GM19395 (cell line): ENCODE results near the gene AIF1L.

Experiments
- ATAC-seq: cut with Tn5 transposase; IDR thresholded peaks from one replicate; pipeline ENCODE4 v1.9.1; 2021; ENCODE audit warnings: mild to moderate bottlenecking, moderate library complexity; ENCODE audit not compliant: unreplicated experiment

The AIF1L gene

DNA sequence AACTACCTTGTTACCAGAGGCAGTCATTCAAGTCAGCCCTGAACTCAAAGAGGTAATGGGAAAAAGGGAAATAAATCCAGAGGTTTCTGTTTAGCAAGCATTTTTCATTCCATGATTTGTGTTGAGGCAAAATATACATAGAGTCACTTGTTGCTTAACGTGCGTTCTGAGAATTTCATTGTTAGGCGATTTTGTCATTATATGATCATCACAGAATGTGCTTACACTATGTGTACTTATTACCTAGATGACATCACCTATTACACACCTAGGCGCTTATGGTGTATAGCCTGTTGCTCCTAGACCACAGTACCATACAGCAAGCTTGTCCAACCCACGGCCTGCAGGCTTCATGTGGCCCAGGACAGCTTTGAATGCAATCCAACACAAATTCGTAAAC lies 65.3 kb downstream of the AIF1L start:
- no peak for ATAC-seq

DNA sequence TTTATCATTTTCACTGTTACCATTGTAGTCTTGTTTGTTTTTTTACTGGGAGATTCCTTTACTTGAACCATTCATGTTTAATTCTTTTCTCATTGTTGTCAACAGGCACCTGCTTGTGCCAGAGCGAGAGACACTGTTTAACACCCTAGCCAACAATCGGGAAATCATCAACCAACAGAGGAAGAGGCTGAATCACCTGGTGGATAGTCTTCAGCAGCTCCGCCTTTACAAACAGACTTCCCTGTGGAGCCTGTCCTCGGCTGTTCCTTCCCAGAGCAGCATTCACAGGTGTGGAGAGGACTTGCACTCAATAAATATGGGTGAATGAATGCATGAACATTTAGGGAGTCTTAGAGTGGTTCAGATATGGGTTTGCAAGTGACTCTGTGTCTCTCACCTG lies 66.6 kb downstream of the AIF1L start:
- ATAC-seq, result no peak

DNA sequence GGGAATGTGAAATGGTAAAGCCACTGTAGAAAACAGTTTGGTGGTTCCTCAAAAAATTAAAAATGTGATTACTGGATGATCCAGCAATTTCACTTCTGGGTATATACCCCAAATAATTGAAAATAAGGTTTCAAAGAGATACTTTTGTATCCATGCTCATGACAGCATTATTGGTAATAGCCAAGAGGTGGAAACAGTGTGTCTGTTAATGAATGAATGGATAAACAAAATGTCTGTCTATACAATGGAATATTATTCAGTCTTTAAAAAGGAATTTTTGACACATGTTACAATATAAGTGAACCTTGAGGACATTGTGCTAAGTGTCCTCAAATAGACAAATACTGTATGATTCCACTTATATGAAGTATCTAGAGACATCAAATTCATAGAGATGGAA lies 69.2 kb downstream of the AIF1L start:
- no peak for ATAC-seq

DNA sequence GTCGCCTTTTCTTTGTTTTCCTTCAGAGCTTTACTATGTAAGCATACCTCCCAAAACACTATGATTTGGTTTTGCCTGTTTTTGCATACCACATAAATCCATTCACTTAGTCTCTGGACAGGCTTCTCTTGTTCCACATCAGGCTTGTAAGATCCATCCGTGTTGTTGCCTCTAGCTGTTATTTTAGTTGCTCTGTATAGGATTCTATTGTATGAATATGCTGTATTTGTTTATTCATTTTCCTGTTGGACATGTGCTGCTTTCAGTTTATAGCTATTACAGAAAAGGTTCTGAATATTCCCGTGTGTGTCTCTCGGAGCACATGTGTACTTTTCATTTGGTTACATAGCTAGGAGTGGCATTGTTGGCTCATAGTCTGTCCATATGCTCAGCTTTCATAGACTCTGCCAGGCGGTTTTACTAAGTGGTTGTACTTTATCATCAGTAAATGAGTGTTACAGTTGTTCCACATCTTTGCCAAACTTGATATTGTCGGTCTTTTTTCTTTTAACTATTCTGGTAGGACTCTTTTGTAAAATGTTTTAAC lies 70.9 kb downstream of the AIF1L start:
- ATAC-seq, result no peak

DNA sequence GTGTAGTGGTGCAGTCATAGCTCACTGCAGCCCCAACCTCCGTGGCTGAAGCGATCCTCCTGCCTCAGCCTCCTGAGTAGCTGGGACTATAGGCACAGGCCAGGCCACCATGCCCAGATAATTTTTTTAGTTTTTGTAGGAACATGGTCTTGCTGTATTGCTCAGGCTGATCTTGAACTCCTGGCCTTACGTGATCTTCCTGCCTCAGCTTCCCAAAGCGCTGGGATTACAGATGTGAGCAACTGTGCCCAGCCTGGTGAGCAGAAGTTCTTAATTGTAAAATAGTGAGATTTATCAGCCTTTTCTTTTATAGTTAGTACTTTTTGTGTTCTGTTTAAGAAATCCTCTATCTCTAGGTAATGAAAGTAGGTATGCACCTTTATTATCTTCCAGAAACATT lies 71.6 kb downstream of the AIF1L start:
- no peak for ATAC-seq

DNA sequence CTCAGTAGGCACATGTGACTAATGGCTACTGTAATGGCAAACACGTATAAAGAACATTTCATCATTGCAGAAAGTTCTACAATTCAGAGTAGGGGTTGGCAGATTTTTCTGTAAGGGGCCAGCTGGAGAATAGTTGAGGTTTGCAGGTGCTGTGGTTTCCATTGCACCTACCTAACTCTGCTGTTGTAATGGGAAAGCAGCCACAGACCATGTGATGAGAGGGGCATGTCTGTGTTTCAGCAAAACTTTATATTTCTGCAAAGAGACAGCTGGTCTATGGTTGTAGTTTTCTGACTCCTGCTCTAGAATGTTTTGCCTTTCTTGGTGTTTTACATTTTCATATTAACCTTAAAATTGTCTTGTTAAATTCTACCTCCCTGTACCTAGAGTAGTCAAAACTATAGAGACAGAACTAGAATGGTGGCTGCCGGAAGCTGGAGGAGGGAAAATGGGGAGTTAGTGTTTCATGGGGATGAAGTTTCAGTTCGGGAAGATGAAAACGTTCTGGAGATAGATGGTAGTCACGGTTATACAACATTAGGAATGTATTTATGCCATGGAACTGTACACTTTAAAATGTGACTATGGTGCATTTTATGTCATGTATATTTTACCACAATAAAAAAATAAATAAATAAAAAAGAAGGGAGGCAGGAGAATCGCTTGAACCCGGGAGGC lies 73.4 kb downstream of the AIF1L start:
- no peak for ATAC-seq
